T-helper 2 cell treated with Interferon-gamma antibody and Interleukin-4, amounts not matched to agents 5 μg/mL and 100 μg/mL, for 36 hours (primary cell): ENCODE data around the gene TYW1.
"Not testable (repeated sequence)": the region's sequence is repeated elsewhere in the genome, so short reads cannot be mapped to it uniquely, and the experiment has no call there.

Experiments
- DNase-seq: peaks from one replicate; pipeline ENCODE4 v3.0.0; 2021; ENCODE audit warnings: low spot score
- H3K27ac Mint-ChIP-seq: one replicate; pipeline ENCODE4 v1.8.0; 2021; ENCODE audit warnings: mild to moderate bottlenecking, mixed read lengths
- H3K27me3 Mint-ChIP-seq: one replicate; pipeline ENCODE4 v1.8.0; 2021; ENCODE audit warnings: low read depth, mixed read lengths
- H3K36me3 Mint-ChIP-seq: one replicate; pipeline ENCODE4 v1.8.0; 2021; ENCODE audit warnings: low read depth, mixed read lengths
- H3K4me1 Mint-ChIP-seq: one replicate; pipeline ENCODE4 v1.8.0; 2021; ENCODE audit warnings: low read depth, mixed read lengths
- H3K4me3 Mint-ChIP-seq: one replicate; pipeline ENCODE4 v1.8.0; 2022; ENCODE audit warnings: mild to moderate bottlenecking, moderate library complexity, mixed read lengths
- H3K9me3 Mint-ChIP-seq: one replicate; pipeline ENCODE4 v1.8.0; 2021; ENCODE audit warnings: mixed read lengths

TYW1 gene, protein sequence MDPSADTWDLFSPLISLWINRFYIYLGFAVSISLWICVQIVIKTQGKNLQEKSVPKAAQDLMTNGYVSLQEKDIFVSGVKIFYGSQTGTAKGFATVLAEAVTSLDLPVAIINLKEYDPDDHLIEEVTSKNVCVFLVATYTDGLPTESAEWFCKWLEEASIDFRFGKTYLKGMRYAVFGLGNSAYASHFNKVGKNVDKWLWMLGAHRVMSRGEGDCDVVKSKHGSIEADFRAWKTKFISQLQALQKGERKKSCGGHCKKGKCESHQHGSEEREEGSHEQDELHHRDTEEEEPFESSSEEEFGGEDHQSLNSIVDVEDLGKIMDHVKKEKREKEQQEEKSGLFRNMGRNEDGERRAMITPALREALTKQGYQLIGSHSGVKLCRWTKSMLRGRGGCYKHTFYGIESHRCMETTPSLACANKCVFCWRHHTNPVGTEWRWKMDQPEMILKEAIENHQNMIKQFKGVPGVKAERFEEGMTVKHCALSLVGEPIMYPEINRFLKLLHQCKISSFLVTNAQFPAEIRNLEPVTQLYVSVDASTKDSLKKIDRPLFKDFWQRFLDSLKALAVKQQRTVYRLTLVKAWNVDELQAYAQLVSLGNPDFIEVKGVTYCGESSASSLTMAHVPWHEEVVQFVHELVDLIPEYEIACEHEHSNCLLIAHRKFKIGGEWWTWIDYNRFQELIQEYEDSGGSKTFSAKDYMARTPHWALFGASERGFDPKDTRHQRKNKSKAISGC

DNA sequence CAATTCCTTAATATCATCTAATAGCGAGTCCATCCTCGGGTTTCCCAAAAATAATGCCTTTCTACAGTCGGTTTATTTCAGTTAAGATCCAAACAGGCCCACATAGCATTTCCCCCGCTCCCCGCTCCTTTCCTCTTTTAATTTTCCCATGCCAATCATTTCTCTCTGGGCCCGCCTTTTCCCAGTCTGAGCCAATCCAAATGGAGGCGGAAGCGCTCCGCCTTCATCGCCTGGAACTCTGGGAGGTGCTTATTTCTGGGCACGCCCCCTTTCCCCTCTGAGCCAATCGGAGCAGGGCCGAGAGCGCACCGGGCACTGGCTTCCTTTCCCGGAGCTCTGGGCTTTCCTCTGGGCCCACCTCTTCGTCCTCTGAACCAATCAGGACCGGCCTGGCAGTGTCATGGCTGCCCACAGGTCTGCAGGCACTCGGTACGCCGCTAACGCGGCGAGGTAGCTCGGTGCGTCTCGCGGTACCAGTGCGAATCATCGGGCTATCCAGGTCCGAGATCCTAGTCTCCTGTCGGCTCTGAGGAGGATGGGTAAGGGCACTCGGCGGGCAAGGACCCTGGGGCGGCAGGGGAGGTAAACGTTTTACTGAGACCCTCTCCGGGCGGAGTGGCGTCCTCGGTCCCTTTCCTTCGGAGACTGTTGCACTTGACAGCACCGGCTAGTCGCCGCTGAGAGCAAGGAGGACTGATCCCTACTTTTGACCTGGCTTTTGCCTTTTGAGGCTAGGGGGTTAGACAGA is at the start of gene TYW1:
TSS of gene TYW1 (plus strand) at position 390 of the 748 bp plus-strand sequence. CDS start at position 536, 146 bp downstream.
- H3K27ac Mint-ChIP-seq = peak within 1 kb of the TSS; percentile 100
- not testable (repeated sequence) for H3K9me3 Mint-ChIP-seq, H3K27me3 Mint-ChIP-seq
- H3K4me3 Mint-ChIP-seq = peak within 1 kb of the TSS; percentile 98
- peaks cover 21% of the 10 kb centered on the region for H3K4me1 Mint-ChIP-seq
- H3K36me3 Mint-ChIP-seq = peaks cover 19% of the 10 kb centered on the region
- peak; percentile 98 for DNase-seq

DNA sequence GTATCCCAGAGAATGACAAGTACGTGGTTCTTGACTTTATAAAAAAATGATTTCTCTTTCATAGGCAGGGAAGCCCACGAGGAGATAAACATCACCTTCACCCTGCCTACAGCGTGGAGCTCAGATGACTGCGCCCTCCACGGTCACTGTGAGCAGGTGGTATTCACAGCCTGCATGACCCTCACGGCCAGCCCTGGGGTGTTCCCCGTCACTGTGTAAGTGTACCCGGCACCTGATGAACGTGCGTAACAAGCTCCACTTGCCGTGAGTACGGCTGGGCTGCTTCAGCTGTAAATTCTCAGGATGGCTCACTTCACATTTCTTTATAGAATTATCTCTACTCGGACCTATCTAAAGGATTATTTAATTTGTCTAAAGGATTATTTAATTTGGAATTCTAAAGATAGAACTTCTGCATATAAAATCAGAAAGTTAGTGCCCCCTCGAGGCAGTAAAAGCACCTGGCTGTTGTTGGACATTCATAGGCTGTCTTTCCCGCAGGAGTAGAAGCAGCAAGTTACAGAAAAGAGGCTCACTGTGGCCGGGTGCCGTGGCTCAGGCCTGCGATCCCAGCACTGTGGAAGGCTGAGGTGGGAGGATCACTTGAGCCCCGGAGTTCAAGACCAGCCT is 48.0 kb upstream of the TYW1 start:
- H3K36me3 Mint-ChIP-seq = peaks cover 47% of the 10 kb centered on the region
- H3K4me1 Mint-ChIP-seq = no peaks in the 10 kb centered on the region
- DNase-seq = no peak
- H3K4me3 Mint-ChIP-seq = no peak overlapping the region
- no peaks in the 10 kb centered on the region for H3K27me3 Mint-ChIP-seq
- no peaks in the 10 kb centered on the region for H3K9me3 Mint-ChIP-seq
- H3K27ac Mint-ChIP-seq = no peak overlapping the region

DNA sequence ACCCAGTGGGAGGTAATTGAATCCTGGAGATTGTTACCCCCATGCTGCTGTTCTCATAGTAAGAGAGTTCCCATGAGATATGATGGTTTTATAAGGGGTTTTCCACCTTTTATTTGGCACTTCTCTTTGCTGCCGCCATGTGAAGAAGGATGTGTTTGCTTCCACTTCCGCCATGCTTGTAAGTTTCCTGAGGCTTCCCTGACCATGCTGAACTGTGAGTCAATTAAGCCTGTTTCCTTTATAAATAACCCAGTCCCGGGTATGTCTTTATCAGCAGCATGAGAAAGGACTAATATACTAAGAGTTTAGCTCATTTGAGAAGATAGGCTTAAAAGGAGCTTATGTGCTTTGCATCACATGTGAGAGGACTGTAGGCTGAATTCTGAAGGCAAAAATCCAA is 46.3 kb upstream of the TYW1 start:
- H3K9me3 Mint-ChIP-seq = no peaks in the 10 kb centered on the region
- no peak for DNase-seq
- no peaks in the 10 kb centered on the region for H3K4me1 Mint-ChIP-seq
- no peaks in the 10 kb centered on the region for H3K27me3 Mint-ChIP-seq
- no peak overlapping the region for H3K27ac Mint-ChIP-seq
- no peak overlapping the region for H3K4me3 Mint-ChIP-seq
- peaks cover 42% of the 10 kb centered on the region for H3K36me3 Mint-ChIP-seq

DNA sequence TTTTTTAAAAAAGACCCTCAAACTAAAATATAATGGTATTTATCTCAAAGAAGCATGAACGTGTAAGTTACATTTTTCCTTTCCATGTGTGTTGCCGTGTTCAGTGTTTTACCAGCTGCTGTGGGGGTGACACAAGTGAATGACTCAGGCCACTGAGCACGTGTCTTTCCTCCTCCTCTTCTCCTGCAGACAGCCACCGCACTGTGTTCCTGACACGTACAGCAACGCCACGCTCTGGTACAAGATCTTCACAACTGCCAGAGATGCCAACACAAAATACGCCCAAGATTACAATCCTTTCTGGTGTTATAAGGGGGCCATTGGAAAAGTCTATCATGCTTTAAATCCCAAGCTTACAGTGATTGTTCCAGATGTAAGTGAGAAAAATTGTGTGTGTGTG is 45.9 kb upstream of the TYW1 start:
- H3K27me3 Mint-ChIP-seq = no peaks in the 10 kb centered on the region
- no peak overlapping the region for H3K4me3 Mint-ChIP-seq
- H3K9me3 Mint-ChIP-seq = no peaks in the 10 kb centered on the region
- DNase-seq = no peak
- peaks cover 43% of the 10 kb centered on the region for H3K36me3 Mint-ChIP-seq
- no peak overlapping the region for H3K27ac Mint-ChIP-seq
- no peaks in the 10 kb centered on the region for H3K4me1 Mint-ChIP-seq

DNA sequence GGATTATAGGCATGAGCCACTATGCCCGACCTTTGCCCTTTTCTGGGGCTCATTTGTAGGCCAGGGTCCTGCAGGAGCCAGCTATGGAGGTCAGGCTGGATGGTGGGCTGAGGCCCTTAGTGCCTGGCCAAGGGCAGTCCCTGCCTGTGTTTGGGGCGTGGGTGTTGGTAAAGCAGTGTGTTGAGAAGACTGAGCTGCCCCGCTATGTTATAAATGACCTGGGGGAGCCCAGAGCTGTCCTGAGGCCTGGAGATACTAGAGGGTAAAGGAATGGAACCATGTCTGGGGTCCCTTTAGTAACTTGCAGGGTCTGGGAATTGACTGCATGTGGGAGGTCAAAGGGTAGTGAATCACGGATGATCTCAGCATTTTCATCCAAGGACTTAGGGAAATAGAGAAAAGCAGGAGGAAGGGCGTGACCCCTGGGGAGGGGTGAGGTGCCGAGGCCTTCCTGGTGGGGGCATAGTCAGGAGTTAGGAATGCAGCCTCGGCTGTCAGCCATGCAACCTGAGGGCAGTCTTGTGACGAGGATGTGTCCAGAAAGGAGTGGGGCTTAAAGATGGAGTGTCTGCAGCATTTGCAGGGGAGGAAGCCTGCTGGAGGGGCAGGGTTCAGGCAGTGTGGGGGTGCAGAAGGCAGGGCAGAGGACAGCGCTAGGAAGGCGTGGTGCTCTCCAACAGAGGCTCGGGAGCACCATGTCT is 44.1 kb upstream of the TYW1 start:
- Mint-ChIP-seq H3K27ac (no peak overlapping the region), H3K4me3 (no peak overlapping the region), H3K9me3 (no peaks in the 10 kb centered on the region), H3K36me3 (peaks cover 55% of the 10 kb centered on the region), H3K4me1 (no peaks in the 10 kb centered on the region), H3K27me3 (no peaks in the 10 kb centered on the region)
- DNase-seq = no peak

DNA sequence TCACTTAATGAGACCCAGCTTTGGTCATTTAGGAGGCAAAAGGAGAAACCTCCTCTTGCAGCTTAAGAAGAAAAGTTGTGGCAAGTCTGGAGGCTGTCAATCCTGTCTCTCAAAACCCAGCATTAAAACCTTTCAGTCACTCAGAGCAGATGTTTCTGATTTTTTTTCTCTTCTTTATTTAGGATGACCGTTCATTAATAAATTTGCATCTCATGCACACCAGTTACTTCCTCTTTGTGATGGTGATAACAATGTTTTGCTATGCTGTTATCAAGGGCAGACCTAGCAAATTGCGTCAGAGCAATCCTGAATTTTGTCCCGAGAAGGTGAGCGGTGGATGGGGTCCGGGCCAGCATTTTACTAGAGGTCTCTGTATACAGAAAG is 43.6 kb upstream of the TYW1 start:
- Mint-ChIP-seq H3K36me3 (peaks cover 55% of the 10 kb centered on the region), H3K4me3 (no peak overlapping the region), H3K4me1 (no peaks in the 10 kb centered on the region), H3K27me3 (no peaks in the 10 kb centered on the region), H3K27ac (no peak overlapping the region), H3K9me3 (no peaks in the 10 kb centered on the region)
- DNase-seq = no peak

DNA sequence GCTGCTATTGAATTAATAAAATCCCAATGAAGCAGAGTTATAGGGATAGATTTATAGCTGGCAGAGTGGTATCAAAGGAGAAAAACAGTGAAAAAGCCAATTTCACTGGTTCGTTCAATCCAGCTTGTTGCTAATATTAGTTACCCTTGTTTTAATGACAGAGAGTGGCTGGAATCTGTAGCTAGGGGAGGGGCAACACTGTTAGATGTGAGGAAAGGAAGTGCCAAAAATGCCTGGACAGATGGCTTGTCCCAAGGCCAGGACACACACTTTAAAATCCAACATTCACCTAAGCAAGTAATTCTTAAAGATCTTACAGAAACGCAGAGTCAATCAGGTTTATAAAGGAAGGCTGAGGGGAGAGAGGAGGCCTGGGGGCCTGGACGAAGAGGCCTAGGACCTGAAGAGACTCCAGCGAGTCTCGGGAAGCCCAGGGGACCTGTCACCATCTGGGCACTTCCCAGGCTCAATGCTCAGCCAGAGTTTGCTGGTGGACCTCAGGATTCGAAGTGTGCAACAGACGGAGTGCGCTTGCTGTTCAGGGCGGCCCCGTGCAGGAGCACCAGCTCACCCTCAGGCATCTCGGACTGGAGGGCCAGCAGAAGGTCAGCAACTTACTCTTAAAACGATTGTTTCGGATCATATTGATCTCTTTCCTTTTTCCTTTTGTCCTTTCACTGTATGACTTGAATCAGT is 38.9 kb upstream of the TYW1 start:
- Mint-ChIP-seq H3K9me3 (no peaks in the 10 kb centered on the region), H3K4me3 (no peak overlapping the region), H3K27me3 (no peaks in the 10 kb centered on the region), H3K27ac (no peak overlapping the region), H3K36me3 (peaks cover 37% of the 10 kb centered on the region), H3K4me1 (no peaks in the 10 kb centered on the region)
- no peak for DNase-seq

DNA sequence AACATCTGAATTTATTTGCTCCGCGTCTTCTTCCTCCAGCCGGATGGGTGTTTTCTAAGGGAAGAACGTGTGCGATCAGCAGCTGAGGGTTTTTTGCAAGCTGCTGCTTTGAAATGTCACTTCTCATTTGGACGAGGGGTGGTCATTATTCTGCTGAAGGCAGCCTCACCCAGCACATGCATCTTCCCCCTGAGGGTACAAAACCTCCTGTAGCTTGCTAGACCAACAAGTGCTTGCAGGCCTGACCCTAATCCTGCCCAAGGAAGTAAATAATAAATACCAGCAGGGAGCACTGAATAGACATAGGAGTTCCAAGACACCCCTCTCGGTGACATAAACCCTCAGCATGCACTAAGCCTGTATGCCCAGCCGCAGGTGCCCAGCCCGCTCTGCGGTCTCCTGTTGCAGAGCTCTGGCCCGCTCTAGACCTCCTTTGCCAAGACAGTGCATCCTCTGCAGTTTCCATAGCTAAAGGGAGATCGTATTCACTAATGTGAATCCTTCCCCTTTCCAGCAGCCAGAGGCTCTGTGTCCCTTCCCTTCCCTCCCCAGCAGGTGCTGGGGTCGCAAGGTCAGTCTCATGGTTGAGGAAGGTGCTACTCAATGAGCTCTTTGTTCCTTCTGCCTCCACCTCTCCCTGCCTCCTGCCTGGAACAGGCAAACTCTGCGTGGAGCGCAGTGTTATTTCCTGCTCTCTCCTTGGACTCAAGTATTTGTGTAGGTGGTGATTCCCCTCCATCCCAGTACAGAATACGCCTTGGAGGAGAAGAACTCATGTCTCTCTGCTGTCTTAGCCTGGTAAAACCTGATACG is 37.9 kb upstream of the TYW1 start:
- Mint-ChIP-seq H3K4me1 (no peaks in the 10 kb centered on the region), H3K36me3 (peaks cover 34% of the 10 kb centered on the region), H3K27me3 (no peaks in the 10 kb centered on the region), H3K27ac (no peak overlapping the region), H3K4me3 (no peak overlapping the region), H3K9me3 (no peaks in the 10 kb centered on the region)
- no peak for DNase-seq

DNA sequence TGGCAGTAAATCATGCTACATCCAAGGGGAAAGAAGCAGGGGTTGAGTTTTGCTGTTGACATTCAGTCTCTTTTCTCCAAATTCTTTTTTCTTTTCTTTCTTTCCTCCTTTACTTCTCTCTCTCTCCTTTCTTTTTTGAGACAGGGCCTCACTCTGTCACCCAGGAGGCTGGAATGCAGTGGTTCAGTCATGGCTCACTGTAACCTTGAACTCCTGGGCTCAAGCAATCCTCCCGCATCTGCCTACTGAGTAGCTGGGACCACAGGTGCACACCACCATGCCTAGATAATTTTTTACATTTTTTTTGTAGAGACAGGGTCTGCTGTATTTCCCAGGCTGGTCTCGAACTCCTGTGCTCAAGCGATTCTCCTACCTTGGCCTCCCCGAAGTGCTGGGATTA is 36.4 kb upstream of the TYW1 start:
- no peaks in the 10 kb centered on the region for H3K4me1 Mint-ChIP-seq
- no peak for DNase-seq
- H3K4me3 Mint-ChIP-seq = no peak overlapping the region
- no peak overlapping the region for H3K27ac Mint-ChIP-seq
- H3K36me3 Mint-ChIP-seq = peaks cover 30% of the 10 kb centered on the region
- no peaks in the 10 kb centered on the region for H3K9me3 Mint-ChIP-seq
- H3K27me3 Mint-ChIP-seq = no peaks in the 10 kb centered on the region

DNA sequence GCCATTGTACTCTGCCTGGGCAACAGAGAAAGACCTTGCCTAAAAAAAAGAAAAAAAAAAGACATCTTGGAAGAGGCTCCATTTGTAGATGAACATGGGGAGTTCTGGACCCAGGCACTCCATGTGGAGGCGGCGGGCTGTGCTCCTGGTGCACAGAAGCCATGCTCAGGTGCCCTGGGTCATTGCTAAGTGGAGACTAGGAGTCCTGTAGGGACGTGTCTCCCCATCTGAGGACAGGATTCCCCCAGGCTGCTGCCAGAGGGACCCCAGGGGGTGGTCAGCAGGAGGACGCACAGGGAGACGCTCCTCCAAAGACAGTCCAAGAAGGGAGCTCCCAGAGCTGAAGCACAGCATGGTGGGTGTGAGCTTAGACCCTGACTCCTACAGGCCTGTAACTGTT is 35.5 kb upstream of the TYW1 start:
- Mint-ChIP-seq H3K4me1 (no peaks in the 10 kb centered on the region), H3K27ac (no peak overlapping the region), H3K4me3 (no peak overlapping the region), H3K27me3 (no peaks in the 10 kb centered on the region), H3K9me3 (no peaks in the 10 kb centered on the region), H3K36me3 (peaks cover 22% of the 10 kb centered on the region)
- DNase-seq = no peak

DNA sequence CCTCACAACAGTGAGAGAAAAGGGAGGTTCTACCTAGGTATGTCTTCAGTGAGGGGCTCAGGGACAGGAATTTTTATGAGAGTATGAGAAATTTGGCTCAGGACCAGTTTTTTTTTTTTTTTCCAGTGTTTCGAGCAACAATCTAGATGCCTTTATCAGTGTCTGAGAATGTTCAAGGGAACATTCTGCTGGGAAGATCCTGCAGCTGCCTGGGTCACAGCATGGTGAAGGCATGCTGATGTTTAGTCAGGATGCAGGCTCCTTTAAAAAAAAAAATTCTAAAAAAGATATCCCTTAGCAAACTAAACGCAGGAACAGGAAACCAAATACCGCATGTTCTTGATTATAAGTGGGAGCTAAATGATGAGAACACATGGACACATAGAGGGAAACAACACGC is 32.2 kb upstream of the TYW1 start:
- Mint-ChIP-seq H3K4me1 (no peaks in the 10 kb centered on the region), H3K9me3 (no peaks in the 10 kb centered on the region), H3K27me3 (no peaks in the 10 kb centered on the region), H3K4me3 (no peak overlapping the region), H3K36me3 (peaks cover 5% of the 10 kb centered on the region), H3K27ac (no peak overlapping the region)
- no peak for DNase-seq

DNA sequence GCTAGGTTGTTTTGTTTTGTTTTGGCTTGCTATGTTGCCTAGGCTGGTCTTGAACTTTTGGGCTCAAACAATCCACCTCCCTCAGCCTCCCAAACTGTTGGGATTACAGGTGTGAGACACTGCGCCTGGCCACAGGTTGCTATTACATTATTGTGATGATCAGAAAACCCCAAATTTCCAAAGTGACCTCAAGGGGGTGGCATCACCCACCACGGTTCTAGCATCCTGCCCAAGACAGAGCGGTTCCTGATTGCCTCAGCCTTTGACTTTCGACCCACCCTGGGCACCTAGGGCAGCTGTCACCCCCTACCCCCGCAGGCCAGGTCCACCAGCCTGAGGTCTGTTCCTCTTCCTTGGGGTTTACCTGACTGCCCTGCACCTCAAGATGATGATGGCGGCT is 29.6 kb upstream of the TYW1 start:
- Mint-ChIP-seq H3K36me3 (no peaks in the 10 kb centered on the region), H3K27me3 (no peaks in the 10 kb centered on the region), H3K4me1 (no peaks in the 10 kb centered on the region), H3K4me3 (no peak overlapping the region), H3K9me3 (no peaks in the 10 kb centered on the region), H3K27ac (no peak overlapping the region)
- no peak for DNase-seq
